RWPE1 (cell line): ENCODE data around the gene GPX4.

ENCODE experiments used
- CTCF ChIA-PET: fragments of 350-600 bp; sonication (Branson Sonifier 250); formaldehyde crosslinking; extraction: SDS; loops from one replicate; lab custom pipeline; 2021; lab: Yijun Ruan, JAX
- POLR2A ChIA-PET: fragments of 400-600 bp; formaldehyde crosslinking; extraction: SDS; loops from one replicate; lab custom pipeline; 2020; ENCODE audit warnings: antibody characterized with exemption; ENCODE audit not compliant: low non-redundant PET; lab: Yijun Ruan, JAX
- DNase-seq: peaks from one replicate; pipeline ENCODE4 v3.0.0; 2012; ENCODE audit warnings: low spot score
- H3K27ac ChIP-seq: fragments of 450-650 bp; 2 replicates; pipeline ENCODE4 v1.5.1; 2017
- CTCF ChIP-seq: fragments of 450-650 bp; conservative IDR thresholded peaks from 2 replicates; pipeline ENCODE4 v1.5.1; 2017; ENCODE audit warnings: low read depth, mild to moderate bottlenecking

The GPX4 gene

GRCh38 chr19:1084024-1084868 is 19.5 kb upstream of the GPX4 start:
- ChIA-PET CTCF (interaction anchor here (1.4 kb wide), 1 partner anchor 19 kb away, joined by 5 read pairs; no protein-coding TSS in a partner anchor), POLR2A (interaction anchor here (0.6 kb wide), 1 partner anchor 12 kb away, joined by 3 read pairs; no protein-coding TSS in a partner anchor)
- TF ChIP-seq CTCF: no peak
- DNase-seq: no peak
- peak overlapping the region; percentile 84 for H3K27ac ChIP-seq

DNA sequence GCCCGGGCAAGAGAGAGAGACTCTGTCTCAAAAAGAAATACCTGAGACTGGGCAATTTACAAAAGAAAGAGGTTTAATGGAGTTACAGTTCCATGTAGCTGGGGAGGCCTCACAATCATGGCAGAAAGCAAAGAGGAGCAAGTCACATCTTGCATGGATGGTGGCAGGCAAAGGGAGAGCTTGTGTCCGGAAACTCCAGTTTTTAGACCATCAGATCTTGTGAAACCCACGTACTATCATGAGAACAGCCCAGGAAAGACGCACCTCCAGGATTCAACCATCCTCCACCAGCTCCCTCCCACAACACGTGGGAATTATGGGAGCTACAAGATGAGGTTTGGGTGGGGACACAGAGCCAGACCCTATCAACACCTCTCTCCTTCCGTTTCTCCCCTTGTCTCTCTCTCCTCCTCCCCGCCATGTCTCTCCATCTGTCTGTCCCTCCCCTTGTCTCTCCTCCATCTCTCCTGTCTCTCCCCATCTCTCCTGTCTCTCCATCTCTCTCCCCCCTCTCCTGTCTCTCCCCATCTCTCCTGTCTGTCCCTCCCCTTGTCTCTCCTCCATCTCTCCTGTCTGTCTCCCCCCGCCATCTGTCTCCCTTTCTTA is 18.6 kb upstream of the GPX4 start:
- TF ChIP-seq CTCF: no peak
- DNase-seq: no peak
- ChIA-PET CTCF (interaction anchor here (0.6 to 0.7 kb wide), 2 partner anchors 14 to 43 kb away, joined by 3 to 5 read pairs; no protein-coding TSS in a partner anchor), POLR2A (interaction anchor here (0.6 kb wide), 1 partner anchor 13 kb away, joined by 3 read pairs; no protein-coding TSS in a partner anchor)
- peak overlapping the region; percentile 84 for H3K27ac ChIP-seq

DNA sequence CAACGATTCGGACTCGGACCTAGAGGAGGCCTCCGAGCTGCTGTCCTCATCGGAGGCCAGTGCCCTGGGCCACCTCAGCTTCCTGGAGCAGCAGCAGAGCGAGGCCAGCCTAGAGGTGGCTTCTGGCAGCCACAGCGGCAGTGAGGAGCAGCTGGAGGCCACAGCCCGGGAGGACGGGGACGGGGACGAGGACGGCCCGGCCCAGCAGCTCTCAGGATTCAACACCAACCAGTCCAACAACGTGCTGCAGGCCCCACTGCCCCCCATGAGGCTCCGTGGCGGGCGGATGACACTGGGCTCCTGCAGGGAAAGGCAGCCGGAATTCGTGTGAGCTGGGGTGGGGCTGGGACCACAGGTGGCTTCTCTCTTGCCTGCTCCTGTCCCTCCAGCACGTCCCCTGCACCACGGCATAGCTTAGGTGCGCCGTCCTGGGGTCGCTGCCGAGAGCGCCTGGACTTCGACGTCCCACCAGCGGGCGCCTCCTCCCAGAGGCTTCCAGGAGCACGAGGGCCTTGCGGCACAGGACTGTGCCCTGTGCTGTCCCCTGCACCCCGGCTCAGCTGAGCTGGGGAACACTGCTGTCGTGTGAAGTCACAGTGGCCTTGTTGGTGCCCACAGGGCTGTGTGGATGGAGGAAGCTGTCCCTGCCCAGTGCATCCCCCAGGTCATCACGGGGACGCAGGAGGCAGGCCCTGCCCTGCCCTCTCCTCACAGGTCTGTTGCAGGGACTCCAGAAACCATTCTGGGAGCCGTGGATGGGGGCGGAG is 17.9 kb upstream of the GPX4 start:
- ChIA-PET POLR2A (no interaction called here), CTCF (interaction anchor here (0.6 to 0.7 kb wide), 3 partner anchors 14 to 44 kb away, joined by 3 to 5 read pairs (median 4); no protein-coding TSS in a partner anchor)
- TF ChIP-seq CTCF: no peak
- DNase-seq: no peak
- H3K27ac ChIP-seq: peak overlapping the region; percentile 84

GRCh38 chr19:1086613-1087012 is 17.2 kb upstream of the GPX4 start:
- peak overlapping the region; percentile 84 for H3K27ac ChIP-seq
- POLR2A ChIA-PET: interaction anchor here (0.6 kb wide), 1 partner anchor 24 kb away, joined by 3 read pairs; no protein-coding TSS in a partner anchor
- no peak for TF ChIP-seq CTCF
- no peak for DNase-seq
- CTCF ChIA-PET: interaction anchor here (0.7 kb wide), 1 partner anchor 16 kb away, joined by 4 read pairs; no protein-coding TSS in a partner anchor

GRCh38 chr19:1087813-1088415 is 15.9 kb upstream of the GPX4 start:
- no peak for TF ChIP-seq CTCF
- ChIA-PET POLR2A (no interaction called here), CTCF (no interaction called here)
- H3K27ac ChIP-seq: peak overlapping the region; percentile 84
- no peak for DNase-seq
